ENCODE data around the gene TMEM121.
"Not testable (repeated sequence)": the region's sequence is repeated elsewhere in the genome, so short reads cannot be mapped to it uniquely, and the experiment has no call there.

TMEM121 gene

DNA sequence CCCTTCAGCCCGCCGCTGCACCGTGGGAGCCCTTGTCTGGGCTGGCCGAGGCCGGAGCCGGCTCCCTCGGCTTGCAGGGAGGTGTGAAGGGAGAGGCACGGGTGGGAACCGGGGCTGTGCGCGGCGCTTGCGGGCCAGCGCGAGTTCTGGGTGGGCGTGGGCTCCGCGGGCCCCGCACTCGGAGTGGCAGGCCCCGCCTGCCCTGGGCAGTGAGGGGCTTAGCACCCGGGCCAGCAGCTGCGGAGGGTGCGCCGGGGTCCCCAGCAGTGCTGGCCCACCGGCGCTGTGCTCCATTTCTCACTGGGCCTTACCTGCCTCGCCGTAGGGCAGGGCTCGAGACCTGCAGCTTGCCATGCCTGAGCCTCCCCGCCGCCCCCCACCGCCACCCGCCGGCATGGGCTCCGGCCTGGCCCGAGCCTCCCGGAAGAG lies 21.4 kb downstream of the TMEM121 start:
- DNase-seq: no peak

DNA sequence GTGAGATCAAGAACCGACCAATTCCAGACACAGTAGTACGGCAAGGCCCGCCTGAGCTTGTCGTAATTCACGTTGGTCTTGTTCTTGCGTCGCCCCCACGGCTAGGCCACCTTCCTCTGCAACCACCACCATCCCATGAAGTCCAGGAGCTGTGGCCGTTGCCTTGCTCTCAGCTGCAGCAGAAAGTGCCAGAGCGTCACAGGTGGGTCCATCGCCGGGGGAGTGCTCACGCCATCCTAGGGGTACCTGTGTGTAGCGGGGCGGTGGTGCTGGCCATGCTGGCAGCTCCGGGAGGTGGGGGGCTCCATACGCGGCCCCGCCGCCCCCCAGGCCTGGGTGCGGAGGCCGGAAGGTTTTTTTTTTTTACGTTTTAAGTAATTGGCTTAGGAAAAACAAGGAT lies 23.1 kb downstream of the TMEM121 start:
- no peak for DNase-seq

DNA sequence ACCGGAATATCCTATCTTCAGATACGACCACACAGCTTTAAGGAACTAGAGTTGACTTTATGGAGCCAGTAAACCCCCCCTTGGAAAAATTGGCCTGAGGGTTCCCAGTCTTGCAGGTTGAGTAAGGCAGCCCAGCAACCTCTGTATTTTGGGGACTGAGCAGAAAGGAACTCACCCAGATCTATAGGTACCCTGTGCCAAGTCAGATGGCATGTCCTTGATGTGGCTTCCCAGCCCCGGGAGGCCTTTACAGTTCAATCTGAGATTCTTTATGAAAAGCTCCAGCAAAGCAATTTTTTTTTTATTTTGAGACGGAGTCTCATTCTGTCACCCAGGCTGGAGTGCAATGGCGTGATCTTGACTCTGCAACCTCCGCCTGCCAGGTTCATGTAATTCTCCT lies 27.6 kb downstream of the TMEM121 start:
- no peak for DNase-seq

DNA sequence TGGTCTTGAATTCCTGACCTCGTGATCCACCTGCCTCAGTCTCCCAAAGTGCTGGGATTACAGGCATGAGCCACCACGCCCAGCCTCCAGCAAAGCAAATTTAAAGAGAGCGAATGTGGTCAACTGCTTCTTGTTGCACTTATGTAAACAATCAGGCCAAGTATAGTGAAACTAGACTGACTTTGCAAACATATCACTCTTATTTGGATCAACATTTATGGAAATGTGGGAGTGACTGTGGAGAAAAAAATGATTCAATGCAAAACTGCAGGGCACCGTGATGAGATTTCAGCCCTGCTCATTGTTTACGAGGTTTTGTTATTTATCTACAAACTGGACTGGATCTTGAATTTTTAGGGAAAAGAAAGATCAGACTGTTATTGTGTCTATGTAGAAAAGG lies 28.1 kb downstream of the TMEM121 start:
- no peak for DNase-seq

DNA sequence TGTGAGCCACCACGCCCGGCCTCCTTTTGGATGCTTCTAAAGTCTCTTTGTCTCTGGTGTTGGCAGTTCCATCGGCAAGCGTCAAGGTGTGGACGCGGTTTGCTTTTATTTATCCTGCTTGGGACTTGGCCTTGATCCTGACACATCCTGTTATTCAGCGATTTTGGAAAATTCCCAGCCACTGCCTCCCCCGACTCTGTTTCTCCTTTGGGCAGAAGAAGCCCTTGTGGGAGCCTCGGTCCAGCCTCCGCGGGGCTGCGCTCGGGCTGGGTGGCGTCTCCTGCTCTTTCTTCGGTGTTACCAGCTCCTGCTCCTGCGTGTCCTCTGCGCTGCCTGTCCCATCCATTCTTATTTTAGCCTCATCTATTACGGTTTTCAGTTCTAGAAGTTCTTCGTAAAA lies 31.3 kb downstream of the TMEM121 start:
- not testable (repeated sequence) for DNase-seq

DNA sequence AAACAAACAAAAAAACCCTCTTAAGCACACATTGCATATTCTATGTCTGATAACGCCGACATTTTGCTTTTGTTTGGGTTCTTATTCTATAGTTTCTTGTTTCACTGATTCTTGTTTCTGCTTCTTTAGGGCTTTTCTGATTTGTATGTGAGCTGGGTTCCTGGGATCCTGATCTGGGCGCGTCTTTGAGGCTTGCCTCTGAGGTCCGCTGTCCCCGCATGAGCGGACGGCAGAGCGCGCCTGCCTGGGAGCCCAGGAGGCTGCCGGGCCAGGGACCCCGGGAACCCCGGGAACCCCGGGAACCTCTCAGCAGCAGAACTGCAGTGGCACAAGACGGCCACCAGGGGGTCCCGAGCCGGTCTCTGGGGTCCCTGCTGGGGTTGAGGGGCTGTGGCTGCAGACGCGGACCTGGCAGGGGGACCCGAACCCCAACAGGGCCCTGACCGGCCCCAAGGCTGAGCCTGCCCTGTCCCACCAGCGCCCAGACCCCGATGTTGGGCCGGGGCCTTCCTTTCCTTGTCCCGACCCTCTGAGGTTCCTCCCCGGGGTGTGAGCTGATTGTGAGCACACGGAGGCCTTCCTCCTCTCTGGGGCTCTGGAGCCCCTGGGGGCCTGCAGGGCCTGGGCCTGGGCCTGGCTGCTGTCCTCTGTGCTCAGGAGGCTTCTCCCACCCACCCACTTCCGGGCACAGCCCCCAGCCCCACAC lies 32.2 kb downstream of the TMEM121 start:
- not testable (repeated sequence) for DNase-seq

DNA sequence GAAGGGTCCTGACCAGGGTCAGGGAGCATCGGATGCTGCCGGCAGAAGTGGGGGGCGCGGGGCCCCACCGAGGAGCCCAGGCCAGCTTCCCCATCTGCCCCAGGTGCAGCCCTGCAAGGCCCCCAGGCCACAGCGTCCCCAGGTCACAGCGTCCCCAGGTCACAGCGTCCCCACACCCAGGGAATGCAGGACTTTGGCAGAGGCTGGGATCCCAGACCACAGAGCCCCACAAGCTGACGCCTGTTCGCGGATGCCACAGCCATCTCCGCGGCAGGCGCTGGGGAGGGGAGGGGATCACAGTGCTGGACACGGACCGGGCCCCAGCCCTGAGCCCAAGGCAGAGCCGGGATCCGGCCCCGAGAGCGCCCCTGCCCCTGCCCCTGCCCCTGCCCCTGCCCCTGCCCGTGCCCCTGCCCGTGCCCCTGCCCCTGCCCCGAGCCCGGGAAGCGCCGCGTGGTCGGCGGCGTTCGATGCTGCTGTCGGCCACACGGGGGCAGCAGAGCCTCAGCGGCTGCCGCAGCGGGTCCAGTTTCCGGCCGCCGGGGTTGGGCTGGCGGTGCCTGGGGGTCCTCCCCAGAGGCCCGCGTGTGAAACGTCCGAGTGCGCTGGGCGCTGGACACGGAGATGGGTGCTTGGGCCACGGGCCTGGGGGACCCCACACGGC lies 33.1 kb downstream of the TMEM121 start:
- not testable (repeated sequence) for DNase-seq

DNA sequence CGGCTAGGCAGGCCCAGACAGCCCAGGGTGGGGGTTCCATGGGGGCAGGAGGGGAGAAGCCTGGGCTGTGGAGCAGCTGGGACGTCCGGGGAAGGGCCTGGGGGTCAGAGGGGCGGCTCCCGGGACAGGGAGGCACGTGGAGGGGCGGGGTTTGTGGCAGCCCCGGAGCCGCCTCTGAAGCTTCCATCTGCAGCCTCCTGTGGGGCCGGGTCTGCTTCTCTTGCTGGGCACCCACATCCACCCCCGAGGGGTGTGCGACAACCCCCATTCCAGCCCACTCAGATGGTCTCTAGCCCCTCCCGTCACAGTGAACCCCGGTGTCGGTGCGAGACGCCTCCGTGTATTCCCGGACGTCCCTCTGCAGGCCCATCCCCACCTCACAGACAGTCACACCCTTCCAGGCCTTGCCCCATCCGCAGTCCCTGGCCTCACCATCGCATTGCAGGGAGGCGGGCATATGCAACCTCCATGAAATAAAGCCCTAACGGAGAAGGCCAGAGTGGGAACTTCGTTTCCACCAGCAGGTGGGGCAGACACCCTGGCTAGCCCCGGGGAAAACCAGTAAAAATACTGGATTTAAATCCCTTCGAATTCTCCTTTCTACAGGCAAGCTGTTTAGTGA lies 33.8 kb downstream of the TMEM121 start:
- not testable (repeated sequence) for DNase-seq

DNA sequence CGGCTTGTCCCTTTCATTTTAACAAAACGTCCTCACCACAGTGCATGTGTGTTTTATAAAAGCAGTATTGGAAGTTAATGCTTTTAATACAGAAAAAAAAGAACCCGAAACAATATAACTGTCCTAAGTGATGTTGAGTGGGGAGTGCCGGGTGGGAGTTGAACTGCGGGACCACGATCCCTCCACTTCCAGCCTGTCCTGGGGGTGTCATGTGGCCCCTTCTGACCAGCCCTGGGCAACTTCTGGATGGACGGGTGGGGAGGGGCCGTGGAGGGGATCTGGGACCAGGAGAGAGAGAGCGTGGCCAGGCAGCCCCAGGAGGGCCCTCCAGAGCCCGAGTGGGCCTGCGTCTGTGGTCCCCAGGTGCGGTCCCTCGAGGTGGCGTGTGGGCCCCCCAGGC lies 35.0 kb downstream of the TMEM121 start:
- not testable (repeated sequence) for DNase-seq

DNA sequence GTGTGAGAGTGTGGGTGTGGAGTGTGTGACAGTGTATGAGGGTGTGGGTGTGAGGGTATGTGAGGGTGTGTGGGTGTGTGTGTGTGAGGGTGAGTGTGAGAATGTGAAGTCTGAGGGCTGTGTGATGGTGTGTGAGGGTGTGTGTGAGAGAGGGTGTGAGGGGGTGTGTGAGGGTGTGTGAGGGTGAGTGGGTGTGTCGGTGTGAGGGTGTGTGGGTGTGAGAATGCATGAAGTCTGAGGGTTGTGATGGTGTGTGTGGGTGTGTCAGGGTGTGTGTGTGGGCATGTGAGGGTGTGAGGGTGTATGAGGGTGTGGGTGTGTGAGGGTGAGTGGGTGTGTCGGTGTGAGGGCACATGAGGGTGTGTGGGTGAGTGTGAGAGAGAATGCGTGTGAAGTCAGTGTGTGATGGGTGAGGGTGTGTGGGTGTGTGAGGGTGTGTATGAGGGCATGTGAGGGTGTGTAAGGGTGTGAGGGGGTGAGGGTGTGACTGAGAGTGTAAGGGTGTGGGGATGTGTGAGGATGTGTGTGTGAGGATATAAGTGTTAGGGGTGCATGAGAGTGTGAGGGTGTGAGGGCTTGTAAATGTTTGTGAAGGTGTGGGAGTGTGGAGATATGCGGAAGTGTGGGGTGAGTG lies 36.4 kb downstream of the TMEM121 start:
- no peak for DNase-seq

DNA sequence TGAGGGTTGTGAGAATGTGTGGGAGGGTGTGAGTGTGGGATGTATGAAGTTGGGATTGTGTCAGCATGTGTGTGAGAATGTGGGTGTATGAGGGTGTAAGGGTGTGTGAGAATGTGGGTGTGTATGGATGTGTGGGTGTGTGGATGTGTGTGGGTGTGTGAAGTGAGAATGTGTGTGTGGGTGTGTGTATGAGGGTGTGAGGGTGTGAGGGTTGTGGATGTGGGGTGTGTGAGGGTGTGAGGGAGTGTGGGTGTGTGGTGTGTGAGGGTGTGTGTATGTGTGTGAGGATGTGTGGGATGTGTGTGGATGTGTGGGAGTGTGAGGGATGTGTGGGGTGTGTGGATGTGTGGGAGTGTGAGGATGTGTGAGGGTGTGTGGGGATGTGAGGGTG lies 37.0 kb downstream of the TMEM121 start:
- DNase-seq: no peak

DNA sequence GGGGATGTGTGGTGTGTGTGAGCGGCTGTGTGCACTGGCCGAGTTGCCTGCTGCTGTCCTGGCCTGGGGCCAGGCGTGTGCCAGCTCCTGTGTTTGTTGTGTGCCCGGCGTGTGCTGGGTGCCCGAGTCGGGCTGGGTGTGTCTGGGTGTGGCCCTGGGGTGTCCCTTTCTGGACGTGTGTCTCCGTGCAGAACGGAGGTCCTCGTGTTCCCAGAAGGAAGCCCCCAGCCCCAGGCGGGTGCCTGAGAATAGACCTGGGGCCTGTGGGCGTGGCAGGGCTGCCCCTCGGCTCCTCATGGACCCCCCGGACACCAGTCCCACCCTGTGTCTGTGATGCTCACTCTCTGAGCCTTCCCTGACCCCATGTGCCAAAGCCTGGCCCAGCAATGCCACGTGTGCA lies 38.2 kb downstream of the TMEM121 start:
- not testable (repeated sequence) for DNase-seq

DNA sequence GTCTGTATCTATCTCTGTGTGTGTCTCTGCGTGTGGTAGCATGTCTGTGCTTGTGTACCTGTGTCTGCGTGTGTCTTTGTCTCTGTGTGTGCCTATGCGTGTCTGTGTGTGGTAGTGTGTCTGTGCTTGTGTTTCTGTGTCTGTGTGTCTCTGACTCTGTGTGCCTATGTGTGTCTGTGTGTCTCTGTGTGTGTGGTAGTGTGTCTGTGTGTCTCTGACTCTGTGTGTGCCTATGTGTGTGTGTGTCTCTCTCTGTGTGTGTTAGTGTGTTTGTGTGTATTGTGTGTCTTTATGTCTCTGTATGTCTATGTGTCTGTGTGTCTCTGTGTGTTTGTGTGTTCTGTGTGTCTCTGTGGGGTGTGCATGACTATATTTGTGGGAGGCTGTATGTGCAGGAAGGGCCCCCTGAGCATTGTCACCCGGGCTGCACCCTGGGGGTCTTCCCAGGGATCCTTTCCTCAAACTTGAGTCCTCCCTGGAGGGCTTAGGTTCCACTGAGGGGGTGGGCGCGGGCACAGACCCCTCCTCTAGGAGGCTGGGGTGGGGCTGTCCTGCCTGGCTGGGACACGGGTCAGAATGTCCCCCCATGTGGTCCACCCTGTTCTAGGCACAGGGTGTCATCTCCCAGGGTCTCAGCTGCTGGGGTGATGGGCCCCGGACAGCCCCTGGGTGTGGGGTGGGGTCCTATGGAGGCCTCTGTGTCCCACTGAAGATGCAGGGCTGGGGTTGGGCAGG lies 39.0 kb downstream of the TMEM121 start:
- not testable (repeated sequence) for DNase-seq

DNA sequence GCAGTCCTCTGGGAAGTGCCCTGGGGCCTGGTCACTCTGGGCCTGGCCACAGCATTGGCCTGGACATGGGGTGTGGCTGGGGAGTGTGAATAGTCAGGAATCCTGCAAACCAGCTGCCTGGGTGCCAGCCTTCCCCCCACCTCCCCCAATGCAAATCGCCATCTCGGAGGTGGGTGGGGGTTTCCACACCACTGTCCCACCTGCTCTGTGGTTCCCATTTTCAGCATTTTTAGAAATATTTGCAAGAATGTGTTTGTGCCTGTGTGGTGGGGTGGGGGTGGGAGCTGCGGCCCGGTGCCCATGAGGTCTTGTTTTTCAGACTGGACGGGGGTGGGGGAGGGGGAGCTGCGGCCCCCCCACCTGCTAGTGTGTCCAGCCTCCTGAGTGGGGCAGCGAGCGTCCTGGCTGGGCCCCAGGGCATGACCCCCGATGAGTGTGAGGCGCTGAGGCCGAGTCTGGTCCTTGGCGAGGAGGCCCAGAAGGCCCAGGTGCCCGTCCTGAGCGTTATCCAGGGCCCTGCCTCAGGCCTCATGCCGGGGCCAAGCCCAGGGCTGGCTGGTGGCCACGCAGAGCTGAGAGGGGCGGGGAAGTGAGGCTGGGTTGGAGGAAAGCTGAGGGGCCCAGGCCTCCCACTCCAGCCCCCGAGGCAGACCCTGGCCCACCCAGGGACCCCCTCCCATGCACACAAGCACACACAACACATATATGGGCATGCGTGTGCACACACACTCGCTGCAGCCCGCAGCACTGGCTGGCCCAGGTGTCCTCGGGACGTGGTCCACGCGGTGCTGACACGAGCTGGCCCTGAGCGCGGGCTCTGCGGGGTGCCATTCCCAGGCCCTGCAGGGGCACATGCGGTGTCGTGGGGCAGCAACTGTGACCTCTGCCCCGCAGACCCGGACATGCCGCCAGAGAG lies 40.1 kb downstream of the TMEM121 start:
- DNase-seq: not testable (repeated sequence)

DNA sequence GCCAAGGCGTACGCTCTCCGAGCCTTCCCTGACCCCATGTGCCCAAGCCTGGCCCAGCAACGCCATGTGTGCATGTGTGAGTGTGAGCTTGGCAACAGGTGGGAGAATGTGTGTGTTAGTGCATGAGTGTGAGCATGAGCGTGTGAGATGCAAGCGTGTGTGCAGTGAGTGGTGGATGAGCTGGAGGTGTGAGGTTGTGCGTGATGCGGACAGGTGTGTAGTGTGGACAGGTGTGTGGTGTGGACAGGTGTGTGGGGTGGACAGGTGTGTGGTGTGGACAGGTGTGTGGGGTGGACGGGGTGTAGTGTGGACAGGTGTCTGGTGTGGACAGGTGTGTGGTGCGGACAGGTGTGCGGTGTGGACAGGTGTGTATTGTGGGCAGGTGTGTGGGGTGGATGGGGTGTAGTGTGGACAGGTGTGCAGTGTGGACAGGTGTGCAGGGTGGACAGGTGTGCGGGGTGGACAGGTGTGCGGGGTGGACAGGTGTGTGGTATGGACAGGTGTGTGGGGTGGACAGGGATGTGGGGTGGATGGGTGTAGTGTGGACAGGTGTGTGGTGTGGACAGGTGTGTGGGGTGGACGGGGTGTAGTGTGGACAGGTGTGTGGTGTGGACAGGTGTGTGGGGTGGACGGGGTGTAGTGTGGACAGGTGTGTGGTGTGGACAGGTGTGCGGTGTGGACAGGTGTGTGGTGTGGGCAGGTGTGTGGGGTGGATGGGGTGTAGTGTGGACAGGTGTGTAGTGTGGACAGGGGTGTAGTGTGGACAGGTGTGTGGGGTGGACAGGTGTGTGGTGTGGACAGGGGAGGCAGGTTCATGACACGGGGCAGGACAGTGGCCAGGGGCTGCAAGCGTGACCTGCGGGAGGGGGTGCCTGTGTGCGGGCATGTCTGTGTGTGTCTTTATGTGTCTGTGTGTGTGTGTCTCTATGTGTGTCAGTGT lies 41.1 kb downstream of the TMEM121 start:
- not testable (repeated sequence) for DNase-seq

DNA sequence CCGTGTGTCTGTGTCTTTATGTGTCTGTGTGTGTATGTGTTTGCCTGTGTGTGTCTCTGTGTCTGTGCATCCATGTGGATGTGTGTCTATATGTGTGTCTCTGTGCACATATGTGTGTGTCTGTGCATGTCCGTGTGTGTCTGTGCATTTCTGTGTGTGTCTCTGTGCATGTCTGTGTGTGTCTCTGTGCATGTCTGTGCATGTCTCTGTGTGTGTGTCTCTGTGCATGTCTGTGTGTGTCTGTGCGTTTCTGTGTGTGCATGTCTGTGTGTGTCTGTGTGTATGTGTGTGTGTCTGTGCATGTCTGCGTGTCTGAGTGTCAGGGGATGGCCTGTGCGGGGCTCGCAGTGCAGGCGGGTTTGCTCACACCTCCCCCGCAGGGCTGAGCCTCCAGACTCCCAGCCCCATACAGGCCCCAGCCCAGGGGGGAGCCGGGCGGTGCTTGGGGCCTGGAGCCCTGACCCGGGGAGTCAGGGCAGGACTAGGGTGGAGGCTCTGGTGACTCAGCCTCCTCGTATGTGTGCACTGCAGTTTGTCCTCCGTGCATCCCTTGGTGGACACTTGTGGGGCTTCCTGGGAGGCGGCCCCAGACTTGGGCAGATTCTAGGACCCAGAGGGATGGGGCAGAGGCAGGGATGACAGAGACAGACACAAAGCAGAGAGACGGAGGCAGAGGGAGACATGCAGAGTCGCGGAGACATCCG lies 41.9 kb downstream of the TMEM121 start:
- DNase-seq: not testable (repeated sequence)

DNA sequence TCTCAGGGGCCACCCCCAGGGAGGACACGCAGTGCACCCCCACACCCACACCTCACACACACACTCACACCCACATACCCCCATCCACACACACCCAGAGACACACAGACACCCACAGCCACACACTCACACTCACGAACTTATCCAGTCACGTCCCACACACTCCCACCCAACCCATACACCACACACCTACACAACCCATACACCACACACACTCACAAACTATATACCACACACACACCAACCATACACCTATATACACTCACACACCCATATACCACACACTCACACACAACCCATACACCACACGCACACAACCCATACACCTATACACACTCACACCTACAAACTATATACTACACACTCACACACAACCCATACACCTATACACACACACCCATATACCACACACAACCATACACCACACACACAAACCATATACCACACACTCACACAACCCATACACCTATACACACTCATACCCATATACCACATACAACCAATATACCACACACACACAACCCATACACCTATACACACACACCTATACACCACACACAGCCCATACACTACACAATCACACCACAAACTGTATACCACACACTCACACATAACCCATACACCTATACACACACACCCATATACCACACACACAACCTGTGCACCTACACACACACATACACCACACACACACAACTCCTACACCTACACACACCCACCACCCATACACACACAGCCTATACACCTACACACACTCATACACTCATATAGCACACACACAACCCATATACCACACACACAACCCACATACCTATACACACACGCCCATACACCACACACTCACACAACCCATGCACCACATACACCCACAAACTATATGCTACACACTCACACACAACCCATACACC lies 42.7 kb downstream of the TMEM121 start:
- DNase-seq: no peak

DNA sequence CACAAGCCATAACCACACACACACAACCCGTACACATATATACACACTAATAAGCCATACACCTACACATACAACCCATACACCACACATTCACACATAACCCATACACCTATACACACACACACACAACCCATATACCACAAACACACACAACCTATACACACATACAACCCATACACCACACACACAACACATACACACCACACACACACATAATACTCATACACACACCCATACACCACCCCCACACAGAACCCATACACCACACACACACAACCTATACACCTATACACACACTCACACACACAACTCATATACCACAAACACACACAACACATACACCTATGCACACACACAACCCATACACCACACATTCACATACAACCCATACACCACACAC lies 44.1 kb downstream of the TMEM121 start:
- no peak for DNase-seq

All from NCI-H510A treated with DMSO at 0.1 percent for 48 hours (cell line).